Measurements from ENCODE around the gene ARRDC3. TPM values are rescaled to one million over a fixed set of nuclear protein-coding genes. Genes with fewer than 3 reads are reported as not detected.

The ARRDC3 gene
- total RNA-seq, 1 experiment from 2014 or later, result 2.8 TPM

- Histone ChIP-seq H3K23ac (ENCODE audit: insufficient read length, low read depth, low read length) (no peak overlapping the region), H2AK5ac (ENCODE audit: insufficient read length, low read length) (no peak overlapping the region), H3K4ac (ENCODE audit: low read depth, low read length) (no peak overlapping the region), H2BK12ac (ENCODE audit: insufficient read length, low read depth, low read length) (no peak overlapping the region), H2BK120ac (ENCODE audit: low read depth, low read length, poor library complexity, severe bottlenecking) (no peak overlapping the region), H3K9me3 (ENCODE audit: control insufficient read depth, low read depth, low read length) (no peaks in the 10 kb centered on the region), H3K27ac (ENCODE audit: insufficient read length, low read depth, low read length) (no peak overlapping the region), H3K79me2 (ENCODE audit: insufficient read depth, low read length) (no peaks in the 10 kb centered on the region), H3K23me2 (ENCODE audit: insufficient read length, low read depth, low read length, poor library complexity, severe bottlenecking) (no peaks in the 10 kb centered on the region), H2AFZ (ENCODE audit: low read length) (no peak overlapping the region), H4K20me1 (ENCODE audit: control insufficient read depth, insufficient read depth, insufficient read length) (no peaks in the 10 kb centered on the region), H3K9ac (ENCODE audit: extremely low read depth, insufficient read length, low read length) (no peak overlapping the region), H2BK5ac (ENCODE audit: insufficient read length, low read length) (no peak overlapping the region), H3K4me1 (ENCODE audit: insufficient read depth, low read length) (peaks cover 4% of the 10 kb centered on the region; the same call in 1 of the 2 replicates), H4K5ac (ENCODE audit: insufficient read length, low read depth, low read length) (no peak overlapping the region), H3K56ac (ENCODE audit: insufficient read length, low read depth, low read length) (no peak overlapping the region), H3K18ac (ENCODE audit: insufficient read length, low read depth, low read length) (no peak overlapping the region), H3K79me1 (ENCODE audit: insufficient read depth, low read depth, low read length, poor library complexity, severe bottlenecking) (no peaks in the 10 kb centered on the region), H3K4me2 (ENCODE audit: insufficient read depth, insufficient read length, low read length) (no peak overlapping the region), H2BK20ac (ENCODE audit: low read depth, low read length, poor library complexity, severe bottlenecking) (no peak overlapping the region), H4K8ac (replicated peaks; ENCODE audit: insufficient read length, low read depth, low read length) (no peak overlapping the region), H3K14ac (ENCODE audit: insufficient read depth, low read length) (no peak overlapping the region), H3T11ph (ENCODE audit: low read length) (no peak overlapping the region), H4K91ac (ENCODE audit: insufficient read length, low read depth, low read length) (no peak overlapping the region), H3K27me3 (ENCODE audit: insufficient read depth, low read length) (no peaks in the 10 kb centered on the region), H2BK15ac (ENCODE audit: low read depth, low read length) (no peak overlapping the region)
- Mint-ChIP-seq H3K9me3 (no peaks in the 10 kb centered on the region), H3K27ac (no peak overlapping the region), H3K27me3 (ENCODE audit: low read depth) (no peaks in the 10 kb centered on the region), H3K36me3 (ENCODE audit: insufficient read depth in 1 of 3, low read depth in 3 of 3) (no peaks in the 10 kb centered on the region), H3K4me1 (peaks cover 17 to 19% of the 10 kb centered on the region in 2 experiments), H3K4me3 (no peak overlapping the region)
- TF ChIP-seq, protein P1, sequence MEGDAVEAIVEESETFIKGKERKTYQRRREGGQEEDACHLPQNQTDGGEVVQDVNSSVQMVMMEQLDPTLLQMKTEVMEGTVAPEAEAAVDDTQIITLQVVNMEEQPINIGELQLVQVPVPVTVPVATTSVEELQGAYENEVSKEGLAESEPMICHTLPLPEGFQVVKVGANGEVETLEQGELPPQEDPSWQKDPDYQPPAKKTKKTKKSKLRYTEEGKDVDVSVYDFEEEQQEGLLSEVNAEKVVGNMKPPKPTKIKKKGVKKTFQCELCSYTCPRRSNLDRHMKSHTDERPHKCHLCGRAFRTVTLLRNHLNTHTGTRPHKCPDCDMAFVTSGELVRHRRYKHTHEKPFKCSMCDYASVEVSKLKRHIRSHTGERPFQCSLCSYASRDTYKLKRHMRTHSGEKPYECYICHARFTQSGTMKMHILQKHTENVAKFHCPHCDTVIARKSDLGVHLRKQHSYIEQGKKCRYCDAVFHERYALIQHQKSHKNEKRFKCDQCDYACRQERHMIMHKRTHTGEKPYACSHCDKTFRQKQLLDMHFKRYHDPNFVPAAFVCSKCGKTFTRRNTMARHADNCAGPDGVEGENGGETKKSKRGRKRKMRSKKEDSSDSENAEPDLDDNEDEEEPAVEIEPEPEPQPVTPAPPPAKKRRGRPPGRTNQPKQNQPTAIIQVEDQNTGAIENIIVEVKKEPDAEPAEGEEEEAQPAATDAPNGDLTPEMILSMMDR (conservative IDR thresholded peaks at IDR 0.05), result no peak
- no CpG with 5 or more reads among the region's 6 CpGs for WGBS (ENCODE audit: extremely low coverage, insufficient read length, low lambda C conversion rate)
- DNase-seq, result no peak
Measured at GRCh38 chr5:91361055-91361701, 21.9 kb downstream of the ARRDC3 start.

Measured in H9 (cell line).